Measurements from ENCODE around the gene MIGA2.
A peak's percentile ranks its signal among the peaks of the same experiment; 100 is the strongest.

Gene MIGA2

GRCh38 chr9:129038109-129038852 lies 1.9 kb downstream of the MIGA2 start:
- DNase-seq (ENCODE audit: low spot score) = no peak
- no peak for TF ChIP-seq CTCF (conservative IDR thresholded peaks at IDR 0.05; ENCODE audit: low read depth)
- H3K27ac ChIP-seq = peak overlapping the region; percentile 78
- ChIA-PET POLR2A (ENCODE audit: low non-redundant PET) (interaction anchor here (1.1 kb wide), 1 partner anchor 9 kb away, joined by 4 read pairs; no protein-coding TSS in a partner anchor), CTCF (interaction anchor here (0.5 to 2.5 kb wide), 5 partner anchors 9 to 165 kb away, joined by 3 to 9 read pairs (median 3); partner anchors contain the start of gene SH3GLB2)

GRCh38 chr9:129040113-129040643 lies 3.8 kb downstream of the MIGA2 start:
- no peak for TF ChIP-seq CTCF (conservative IDR thresholded peaks at IDR 0.05; ENCODE audit: low read depth)
- DNase-seq (ENCODE audit: low spot score) = no peak
- peak overlapping the region; percentile 78 for H3K27ac ChIP-seq
- ChIA-PET CTCF (no interaction called here), POLR2A (ENCODE audit: low non-redundant PET) (no interaction called here)

GRCh38 chr9:129042016-129042415 lies 5.6 kb downstream of the MIGA2 start:
- TF ChIP-seq CTCF (conservative IDR thresholded peaks at IDR 0.05; ENCODE audit: low read depth) = no peak
- H3K27ac ChIP-seq = peak overlapping the region; percentile 1; the same call in 1 of the 2 replicates
- POLR2A ChIA-PET (ENCODE audit: low non-redundant PET) = no interaction called here
- CTCF ChIA-PET = no interaction called here
- DNase-seq (ENCODE audit: low spot score) = no peak

- TF ChIP-seq CTCF (conservative IDR thresholded peaks at IDR 0.05; ENCODE audit: low read depth) = no peak
- DNase-seq (ENCODE audit: low spot score) = peak; percentile 73
- CTCF ChIA-PET = interaction anchor here (0.7 kb wide), 1 partner anchor 36 kb away, joined by 3 read pairs; no protein-coding TSS in a partner anchor
- H3K27ac ChIP-seq = peak overlapping the region; percentile 34
- POLR2A ChIA-PET (ENCODE audit: low non-redundant PET) = no interaction called here
These were observed 16.2 kb downstream of the MIGA2 start for GRCh38 chr9:129052592-129052991.

GRCh38 chr9:129053020-129053419 lies 16.6 kb downstream of the MIGA2 start:
- ChIA-PET CTCF (interaction anchor here (0.7 kb wide), 1 partner anchor 36 kb away, joined by 3 read pairs; no protein-coding TSS in a partner anchor), POLR2A (ENCODE audit: low non-redundant PET) (no interaction called here)
- peak overlapping the region; percentile 34 for H3K27ac ChIP-seq
- TF ChIP-seq CTCF (conservative IDR thresholded peaks at IDR 0.05; ENCODE audit: low read depth) = no peak
- DNase-seq (ENCODE audit: low spot score) = no peak

- ChIA-PET POLR2A (ENCODE audit: low non-redundant PET) (no interaction called here), CTCF (no interaction called here)
- no peak overlapping the region for H3K27ac ChIP-seq
- DNase-seq (ENCODE audit: low spot score) = no peak
- TF ChIP-seq CTCF (conservative IDR thresholded peaks at IDR 0.05; ENCODE audit: low read depth) = no peak
These were observed 17.9 kb downstream of the MIGA2 start for GRCh38 chr9:129054163-129054851.

All from RWPE1 (cell line).